Activated naive CD4-positive, alpha-beta T cell treated with Interleukin-2 at 50 U/mL for 16 hours (primary cell): ENCODE data around the gene KRTAP3-2.

ENCODE experiments used
- DNase-seq: peaks from one replicate; pipeline ENCODE4 v3.0.0-alpha.2; 2020

The KRTAP3-2 gene

GRCh38 chr17:41009936-41010335 lies 10.2 kb upstream of the KRTAP3-2 start:
- DNase-seq: no peak

DNA sequence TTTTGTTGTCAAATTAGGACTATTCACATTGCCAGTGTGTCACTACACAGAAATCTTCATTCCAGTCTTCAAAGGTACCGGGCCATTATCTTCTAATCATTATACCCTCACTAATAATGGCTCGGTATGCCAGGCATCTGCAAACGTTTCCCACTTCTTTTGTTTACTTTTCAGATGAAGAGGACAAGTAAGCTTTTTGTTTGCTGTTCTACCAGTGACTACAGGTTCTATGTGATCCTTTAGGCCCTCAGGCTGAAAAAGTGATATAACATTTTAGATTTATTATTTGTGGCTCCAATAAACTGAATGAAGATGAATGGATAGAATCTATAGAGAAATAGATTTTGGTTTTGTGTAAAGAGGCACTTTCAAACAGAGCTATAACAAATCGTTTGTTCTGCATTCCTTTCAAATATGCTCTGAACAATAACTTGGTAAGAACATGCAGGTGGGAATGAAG lies 9.6 kb upstream of the KRTAP3-2 start:
- DNase-seq: no peak

- no peak for DNase-seq
Observed at GRCh38 chr17:41008811-41009210, 9.1 kb upstream of the KRTAP3-2 start, which contains the start of gene KRTAP3-1. Gene KRTAP3-1 (minus strand): TSS chr17:41009128. CDS start chr17:41009074, 54 bp downstream.

- no peak for DNase-seq
Observed at GRCh38 chr17:41004397-41004796, 4.7 kb upstream of the KRTAP3-2 start.

DNA sequence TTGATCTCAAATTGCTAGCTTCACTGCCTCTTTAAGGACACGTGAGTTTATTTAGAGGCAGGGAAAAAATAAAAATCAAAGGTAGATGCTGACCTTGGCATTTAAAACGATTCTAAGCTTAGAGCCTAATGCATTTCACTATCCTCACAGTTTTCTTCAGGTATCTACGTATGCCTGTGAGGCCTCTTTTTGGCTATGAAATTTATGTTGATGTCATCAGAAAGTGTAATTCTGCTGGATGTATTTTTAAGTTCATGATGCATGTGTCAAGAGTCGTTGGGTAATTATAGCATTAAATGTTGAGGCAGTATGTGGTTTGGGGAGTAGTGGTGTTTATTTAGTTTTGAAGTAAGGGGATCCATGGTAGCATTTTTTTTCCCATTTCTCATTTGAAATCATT lies 4.2 kb upstream of the KRTAP3-2 start:
- DNase-seq: no peak

GRCh38 chr17:41002814-41003213 lies 3.1 kb upstream of the KRTAP3-2 start:
- no peak for DNase-seq

GRCh38 chr17:41001795-41002194 lies 2.1 kb upstream of the KRTAP3-2 start:
- no peak for DNase-seq

DNA sequence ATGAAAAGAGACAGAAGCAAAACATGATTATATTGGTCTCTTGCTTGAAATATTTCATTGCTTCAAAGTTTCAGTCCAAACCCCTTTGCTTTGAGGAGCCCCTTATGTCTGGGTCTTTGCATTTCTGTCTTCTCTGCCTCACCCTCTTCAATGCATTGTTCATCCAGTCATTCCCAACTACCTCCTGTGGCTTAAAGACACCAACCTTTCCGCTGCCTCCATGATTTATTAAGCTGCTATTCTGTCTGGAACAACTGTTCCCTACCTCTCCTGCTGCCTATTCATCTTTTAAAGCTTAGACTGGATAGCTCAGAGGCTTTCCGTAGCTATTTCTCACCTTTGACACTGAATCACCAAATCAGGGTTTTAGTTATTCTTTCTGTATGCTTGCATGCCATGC lies 2.3 kb downstream of the KRTAP3-2 start:
- no peak for DNase-seq

DNA sequence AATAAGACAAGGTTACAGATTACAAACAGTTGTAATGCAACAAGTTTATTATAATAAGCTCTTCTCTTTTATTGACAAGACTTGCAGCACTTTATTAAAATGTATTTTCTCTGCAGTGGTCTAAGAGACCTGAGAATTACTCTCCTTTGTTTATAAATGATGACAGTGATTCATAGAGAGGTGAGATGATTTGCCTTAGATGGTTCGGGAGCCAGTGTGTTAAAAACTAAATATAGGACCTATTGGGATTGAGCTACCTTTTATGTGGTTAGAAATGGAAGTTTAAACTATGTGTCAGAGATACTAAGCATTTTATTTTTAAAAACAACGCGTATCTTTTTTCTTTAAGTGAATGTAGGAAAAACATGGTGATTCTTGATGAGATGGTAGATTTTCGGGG lies 2.9 kb downstream of the KRTAP3-2 start:
- no peak for DNase-seq

DNA sequence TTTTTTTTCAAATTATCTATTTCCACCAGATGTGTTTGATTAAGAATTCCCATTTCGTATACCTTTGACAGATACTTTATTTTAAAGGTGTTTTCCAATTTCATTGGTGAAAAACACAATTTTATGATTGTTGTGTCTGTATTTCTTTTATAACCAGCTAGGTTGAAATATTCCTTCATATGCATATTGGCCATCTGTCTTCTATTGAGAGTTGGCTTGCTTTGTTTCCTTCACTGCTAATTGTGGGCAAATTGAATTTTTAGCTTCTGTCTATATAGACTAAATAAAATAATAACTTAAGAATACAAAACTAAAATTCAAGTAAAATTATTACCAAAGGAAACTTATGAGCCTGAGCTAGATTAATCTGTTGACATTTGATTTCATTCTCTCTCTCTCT lies 4.6 kb downstream of the KRTAP3-2 start:
- no peak for DNase-seq

DNA sequence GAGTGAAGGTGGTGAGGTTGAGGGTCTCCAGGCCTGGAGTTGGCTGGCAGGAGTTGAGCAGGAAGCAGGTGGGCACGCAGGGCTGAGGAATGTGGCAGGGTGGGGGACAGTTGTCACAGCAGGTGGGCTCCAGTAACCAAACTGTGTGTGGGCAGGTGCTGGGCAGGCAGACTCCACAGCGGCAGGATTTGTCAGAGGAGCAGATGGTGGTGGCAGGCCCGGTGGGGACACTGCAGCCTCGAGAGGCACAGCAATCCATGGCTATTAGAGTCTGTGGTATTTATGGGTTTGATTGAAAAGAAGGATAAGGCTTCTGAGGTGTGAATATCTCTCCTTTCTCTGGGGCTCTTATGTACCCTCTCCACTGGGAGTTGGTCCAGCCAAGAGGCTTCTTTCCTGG lies 5.9 kb downstream of the KRTAP3-2 start, which contains the start of gene KRTAP3-3:
KRTAP3-3 (minus strand) TSS at position 326 of the 400 bp plus-strand sequence; CDS start at position 259, 67 bp downstream.
- DNase-seq: no peak

- DNase-seq: no peak
Observed at GRCh38 chr17:40993084-40993483, 6.6 kb downstream of the KRTAP3-2 start.

DNA sequence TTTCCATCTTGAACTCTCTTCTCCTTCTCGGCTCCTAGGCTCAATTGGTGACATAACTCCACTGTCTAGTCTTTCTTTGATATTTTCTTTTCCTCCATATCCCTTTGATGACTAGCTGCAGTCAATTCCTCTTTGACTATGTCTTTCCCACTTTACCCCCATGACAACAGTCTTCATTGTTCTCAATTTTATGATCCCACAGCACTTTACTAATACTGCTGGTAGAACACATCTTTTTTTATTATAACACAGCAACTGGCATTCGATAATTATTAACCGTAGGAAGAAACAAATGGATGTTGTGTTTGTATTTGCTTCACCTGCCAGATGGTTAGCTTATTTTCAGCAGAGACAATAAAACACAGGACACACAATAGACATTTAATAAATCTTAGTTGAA lies 7.0 kb downstream of the KRTAP3-2 start:
- DNase-seq: no peak

DNA sequence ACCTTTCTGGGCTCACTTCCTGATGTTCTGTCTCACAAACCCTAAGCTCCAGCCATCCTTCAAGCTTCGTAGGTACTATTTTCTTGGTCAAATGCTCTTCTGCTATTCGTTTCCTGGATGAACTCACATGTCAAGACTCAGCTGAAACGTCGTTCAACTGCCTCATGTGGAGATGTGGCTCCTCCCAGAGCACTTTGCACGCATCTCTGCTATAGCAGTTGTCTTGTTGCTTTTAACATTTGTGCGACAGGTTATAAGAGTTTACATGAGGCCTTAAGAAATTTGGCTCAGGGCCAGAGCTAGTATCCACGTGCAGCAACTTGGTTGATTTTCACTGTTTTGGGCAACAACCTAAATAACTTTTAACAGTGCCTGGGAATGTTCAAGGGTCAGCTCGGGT lies 12.8 kb downstream of the KRTAP3-2 start:
- no peak for DNase-seq

DNA sequence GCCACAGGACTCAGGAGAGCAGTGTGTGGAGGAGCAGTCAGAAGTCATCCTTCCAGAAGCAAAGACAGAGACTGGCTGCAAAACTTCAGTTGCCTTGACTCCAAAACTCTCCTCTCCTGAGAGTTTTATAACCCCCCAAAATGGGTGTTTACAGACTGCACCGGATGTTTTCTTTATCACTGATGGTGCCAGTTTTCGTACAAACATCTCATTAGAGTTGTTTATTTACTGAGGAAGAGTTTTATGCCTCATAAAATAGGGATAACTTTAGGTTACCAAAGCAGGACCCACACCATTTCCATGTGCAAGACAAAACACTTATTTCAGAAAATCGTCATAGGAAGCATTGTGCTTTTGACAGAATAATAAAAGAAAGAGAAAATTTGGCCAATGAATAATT lies 15.5 kb downstream of the KRTAP3-2 start, which contains the start of gene KRT40:
KRT40 (minus strand) TSS at position 101 of the 400 bp plus-strand sequence; CDS start at position 48, 53 bp downstream.
- no peak for DNase-seq

- DNase-seq: no peak
Observed at GRCh38 chr17:40981115-40981514, 18.6 kb downstream of the KRTAP3-2 start.

- no peak for DNase-seq
Observed at GRCh38 chr17:40980596-40980995, 19.1 kb downstream of the KRTAP3-2 start.

GRCh38 chr17:40980117-40980516 lies 19.6 kb downstream of the KRTAP3-2 start:
- DNase-seq: no peak

GRCh38 chr17:40978575-40979151 lies 21.0 kb downstream of the KRTAP3-2 start:
- DNase-seq: no peak

DNA sequence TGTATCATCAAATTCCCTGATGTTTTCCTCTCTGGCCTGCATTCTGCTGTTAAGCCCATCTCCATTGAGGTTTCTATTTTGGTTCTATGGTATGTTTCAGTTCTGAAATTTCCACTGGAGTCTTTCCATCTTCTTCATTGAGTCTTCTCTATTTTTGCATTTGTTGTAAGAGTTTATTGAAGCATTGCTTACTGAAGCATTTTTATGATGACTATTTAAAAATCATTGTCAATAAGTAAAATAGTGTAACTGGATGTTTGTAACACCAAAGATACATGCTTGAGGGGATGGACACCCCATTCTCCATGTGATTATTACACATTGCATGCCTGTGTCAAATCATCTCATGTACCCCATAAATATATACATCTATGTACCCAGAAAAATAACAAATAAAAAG lies 24.2 kb downstream of the KRTAP3-2 start:
- DNase-seq: no peak

DNA sequence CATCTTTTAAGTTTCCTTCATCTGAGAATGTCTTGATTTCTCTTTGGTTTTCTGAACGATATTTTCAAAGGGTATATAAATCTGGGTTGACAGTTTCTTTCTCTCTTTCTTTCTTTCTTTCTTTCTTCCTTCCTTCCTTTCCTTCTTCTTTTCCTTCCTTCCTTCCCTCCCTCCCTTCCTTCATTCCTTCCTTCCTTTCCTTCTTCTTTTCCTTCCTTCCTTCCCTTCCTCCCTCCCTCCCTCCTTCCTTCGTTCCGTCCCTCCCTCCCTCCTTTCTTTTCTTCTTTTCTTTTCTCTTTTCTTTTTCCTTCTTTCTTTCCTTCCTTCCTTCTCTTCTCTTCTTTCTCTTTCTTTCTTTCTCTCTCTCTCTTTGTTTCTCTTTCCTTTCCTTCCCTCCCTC lies 25.3 kb downstream of the KRTAP3-2 start:
- no peak for DNase-seq

GRCh38 chr17:40967582-40967981 lies 32.1 kb downstream of the KRTAP3-2 start:
- no peak for DNase-seq

DNA sequence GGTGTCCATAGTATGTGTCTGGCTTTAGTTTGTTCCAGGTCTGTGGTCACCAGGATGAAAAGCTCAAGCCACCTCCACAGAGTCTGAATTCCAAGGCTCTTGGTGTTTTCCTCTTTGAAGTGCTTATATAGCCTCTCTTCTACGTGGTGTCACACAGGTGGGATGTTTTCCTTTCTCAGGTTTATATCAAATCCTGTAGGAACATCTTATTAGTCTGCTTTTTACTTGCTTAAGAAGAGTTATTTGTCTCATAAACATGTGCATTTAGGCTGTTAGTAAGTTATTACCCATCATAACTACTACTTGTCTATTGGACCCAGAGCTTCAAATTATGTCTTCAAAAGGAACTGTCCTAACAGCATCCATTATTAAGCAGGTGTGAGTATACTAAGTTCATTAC lies 32.9 kb downstream of the KRTAP3-2 start, which contains the start of gene KRT39:
KRT39 (minus strand) TSS at position 101 of the 400 bp plus-strand sequence; CDS start at position 9, 92 bp downstream.
- no peak for DNase-seq

GRCh38 chr17:40963838-40964237 lies 35.9 kb downstream of the KRTAP3-2 start:
- no peak for DNase-seq

DNA sequence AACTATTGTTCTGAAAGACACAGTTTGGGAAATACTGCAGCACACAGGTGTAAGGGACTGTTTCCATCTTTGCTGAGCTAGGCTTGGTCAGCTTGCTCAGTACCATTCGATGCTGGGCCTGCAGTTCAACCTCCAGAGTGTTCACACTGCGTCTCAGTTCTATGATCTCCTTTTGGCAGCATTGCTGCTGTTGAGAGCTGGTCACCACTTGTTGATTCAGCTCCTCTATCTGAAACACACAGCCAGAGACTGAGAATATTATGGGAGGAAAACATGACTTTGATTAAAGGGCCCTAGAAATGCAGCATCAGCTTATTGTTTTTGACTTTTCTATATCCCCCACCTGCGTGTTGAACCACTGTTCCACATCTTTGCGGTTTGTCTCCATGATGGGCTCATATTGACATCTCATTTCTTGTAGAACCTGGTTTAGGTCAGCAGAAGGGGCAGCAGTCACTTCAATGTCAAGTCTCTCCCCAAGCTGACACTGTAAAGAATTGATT lies 37.6 kb downstream of the KRTAP3-2 start:
- no peak for DNase-seq
